Astrocyte of the cerebellum (primary cell): ENCODE results near the gene UBE3B.

Experiments used
- DNase-seq: peaks from one replicate; pipeline ENCODE4 v3.0.0-alpha.2; 2011; ENCODE audit warnings: low read depth
- H3K4me3 ChIP-seq: 2 replicates; pipeline ENCODE4 v1.5.1; 2011; ENCODE audit warnings: mild to moderate bottlenecking, low read depth, low read length, moderate library complexity
- CTCF ChIP-seq: IDR thresholded peaks from 2 replicates; pipeline ENCODE4 v1.5.1; 2012; ENCODE audit warnings: low read length, low read depth, moderate library complexity, mild to moderate bottlenecking; ENCODE audit errors: missing control alignments
- in situ Hi-C: cut with HindIII; loops from 2 replicates; pipeline ENCODE4 v1.10.0; 2017; ENCODE audit warnings: low sequenced_read_pairs

The UBE3B gene

GRCh38 chr12:109581334-109581691, 103.9 kb downstream of the UBE3B start:
- DNase-seq: no peak
- no peak for TF ChIP-seq CTCF
- H3K4me3 ChIP-seq: no peak overlapping the region
- in situ Hi-C loops: no loop called here

GRCh38 chr12:109581856-109582255, 104.4 kb downstream of the UBE3B start:
- no peak for DNase-seq
- in situ Hi-C loops: no loop called here

GRCh38 chr12:109582636-109583035, 105.2 kb downstream of the UBE3B start:
- in situ Hi-C loops: no loop called here
- DNase-seq: no peak
- TF ChIP-seq CTCF: no peak
- no peak overlapping the region for H3K4me3 ChIP-seq

More at GRCh38 chr12:109581856-109582255, 104.4 kb downstream of the UBE3B start:
- TF ChIP-seq CTCF: no peak
- no peak overlapping the region for H3K4me3 ChIP-seq

GRCh38 chr12:109583733-109584132, 106.3 kb downstream of the UBE3B start:
- no peak for DNase-seq
- no peak overlapping the region for H3K4me3 ChIP-seq
- TF ChIP-seq CTCF: no peak
- in situ Hi-C loops: no loop called here
